ENCODE results near the gene NLRP13. TPM values are rescaled to one million over a fixed set of nuclear protein-coding genes. Genes with fewer than 3 reads are reported as not detected.

The NLRP13 gene
- total and polyA plus RNA-seq, 2 of the 8 experiments (the other 6 are each of a cell fraction or from before 2014, with no cell fraction given) = not detected

Other genes starting within 250 kb of the NLRP13 start
- not detected in 2 replicates for gene NLRP9, start 193.9 kb downstream of the NLRP13 start, total RNA-seq (2021; fragmentation: NEBNext Ultra II Directional; extraction: Animal tissue kit (Norgen Biotek cat#: 25700))
- gene NLRP9, start 193.9 kb downstream of the NLRP13 start, polyA plus RNA-seq (2011; rRNA removed) = not detected in 2 replicates
- gene RFPL4A, start 173.2 kb downstream of the NLRP13 start, total RNA-seq (2021; fragmentation: NEBNext Ultra II Directional; extraction: Animal tissue kit (Norgen Biotek cat#: 25700)) = not detected in 2 replicates
- gene RFPL4A, start 173.2 kb downstream of the NLRP13 start, polyA plus RNA-seq (2011; rRNA removed) = not detected in 2 replicates
- gene RFPL4AL1, start 163.2 kb downstream of the NLRP13 start, total RNA-seq (2021; fragmentation: NEBNext Ultra II Directional; extraction: Animal tissue kit (Norgen Biotek cat#: 25700)) = not detected in 2 replicates
- not detected in 2 replicates for gene RFPL4AL1, start 163.2 kb downstream of the NLRP13 start, polyA plus RNA-seq (2011; rRNA removed)
- not detected in 2 replicates for gene NLRP11, start 100.3 kb downstream of the NLRP13 start, total RNA-seq (2021; fragmentation: NEBNext Ultra II Directional; extraction: Animal tissue kit (Norgen Biotek cat#: 25700))
- gene NLRP11, start 100.3 kb downstream of the NLRP13 start, polyA plus RNA-seq (2011; rRNA removed) = 0.02 TPM in 1 of 2 replicates, not detected in the other
- gene NLRP4, start 95.8 kb downstream of the NLRP13 start, total RNA-seq (2021; fragmentation: NEBNext Ultra II Directional; extraction: Animal tissue kit (Norgen Biotek cat#: 25700)) = not detected in 2 replicates
- gene NLRP4, start 95.8 kb downstream of the NLRP13 start, polyA plus RNA-seq (2011; rRNA removed) = not detected in 2 replicates
- gene NLRP8, start 15.5 kb upstream of the NLRP13 start, total RNA-seq (2021; fragmentation: NEBNext Ultra II Directional; extraction: Animal tissue kit (Norgen Biotek cat#: 25700)) = not detected in 2 replicates
- gene NLRP8, start 15.5 kb upstream of the NLRP13 start, polyA plus RNA-seq (2011; rRNA removed) = not detected in 2 replicates
- gene NLRP5, start 54.4 kb upstream of the NLRP13 start, total RNA-seq (2021; fragmentation: NEBNext Ultra II Directional; extraction: Animal tissue kit (Norgen Biotek cat#: 25700)) = not detected in 2 replicates
- not detected in 2 replicates for gene NLRP5, start 54.4 kb upstream of the NLRP13 start, polyA plus RNA-seq (2011; rRNA removed)
- 56.0 and 57.3 TPM in 2 replicates for gene ZNF787, start 189.0 kb upstream of the NLRP13 start, total RNA-seq (2021; fragmentation: NEBNext Ultra II Directional; extraction: Animal tissue kit (Norgen Biotek cat#: 25700))
- gene ZNF787, start 189.0 kb upstream of the NLRP13 start, polyA plus RNA-seq (2011; rRNA removed) = 19.7 and 37.8 TPM in 2 replicates
- gene ZNF444, start 209.0 kb upstream of the NLRP13 start, total RNA-seq (2021; fragmentation: NEBNext Ultra II Directional; extraction: Animal tissue kit (Norgen Biotek cat#: 25700)) = 46.9 and 49.5 TPM in 2 replicates
- 54.5 and 87.3 TPM in 2 replicates for gene ZNF444, start 209.0 kb upstream of the NLRP13 start, polyA plus RNA-seq (2011; rRNA removed)
- gene GALP, start 243.7 kb upstream of the NLRP13 start, total RNA-seq (2021; fragmentation: NEBNext Ultra II Directional; extraction: Animal tissue kit (Norgen Biotek cat#: 25700)) = not detected in 2 replicates
- gene GALP, start 243.7 kb upstream of the NLRP13 start, polyA plus RNA-seq (2011; rRNA removed) = 0.14 and 0.19 TPM in 2 replicates

All from H1 (cell line).